Measurements from ENCODE around the gene P2RX3.

DNA sequence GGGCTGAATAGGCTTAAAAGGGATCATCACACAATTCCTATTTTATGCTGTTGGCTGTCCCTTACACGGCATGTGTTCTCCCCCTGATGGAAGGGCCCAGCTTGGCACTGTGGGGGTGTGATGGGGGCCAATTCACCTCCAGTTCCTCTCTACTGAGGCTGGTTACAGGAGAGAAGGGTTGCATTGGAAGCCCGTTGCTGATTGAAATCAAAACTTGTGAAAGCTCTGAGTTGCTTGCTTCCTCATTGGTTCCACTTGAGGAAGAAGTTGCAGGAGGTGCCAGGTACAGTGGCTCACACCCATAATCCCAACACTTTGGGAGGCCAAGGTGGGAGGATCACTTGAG lies 65.6 kb downstream of the P2RX3 start:
- TF ChIP-seq CTCF (IDR thresholded peaks at IDR 0.05) (no peak), POLR2AphosphoS5 (IDR thresholded peaks at IDR 0.05) (no peak)

Measured in prostate gland (tissue), 2 donors.